ENCODE measurements around the gene TAF1A. TPM values are rescaled to one million over a fixed set of nuclear protein-coding genes. Genes with fewer than 3 reads are reported as not detected.

The TAF1A gene
- total RNA-seq, 4 donors from 2014 or later, result 2.2 to 4.8 (median 3.7) TPM

DNA sequence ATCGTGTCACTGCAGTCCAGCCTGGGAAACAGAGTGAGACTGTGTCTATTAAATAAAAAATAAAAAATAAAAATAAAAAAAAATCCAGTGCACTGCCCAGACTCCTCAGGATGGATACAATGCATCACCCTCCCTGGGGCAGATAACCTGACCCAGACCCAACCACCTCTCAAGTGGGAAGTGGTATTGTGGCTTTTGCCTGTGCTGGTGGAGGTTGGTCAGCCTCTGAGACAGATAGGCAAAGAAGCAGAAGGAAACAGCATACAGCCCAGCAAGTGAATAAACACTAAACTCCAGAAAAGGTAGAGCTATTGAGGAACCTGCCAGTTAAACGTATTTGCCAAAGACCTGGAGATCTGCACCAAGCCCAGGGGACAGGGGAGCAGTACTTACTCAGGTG is 63.8 kb downstream of the TAF1A start:
- H3K4me3 ChIP-seq, result no peak overlapping the region
- WGBS, 2 donors (ENCODE audit: low coverage in 1 of 2), result 67 to 92% methylated on average over 1 to 2 of the region's 2 CpGs
- TF ChIP-seq POLR2A (IDR thresholded peaks at IDR 0.05) (no peak), EP300 (IDR thresholded peaks at IDR 0.05) (no peak), POLR2AphosphoS5 (IDR thresholded peaks at IDR 0.05) (no peak)
- TF ChIP-seq, protein P1, sequence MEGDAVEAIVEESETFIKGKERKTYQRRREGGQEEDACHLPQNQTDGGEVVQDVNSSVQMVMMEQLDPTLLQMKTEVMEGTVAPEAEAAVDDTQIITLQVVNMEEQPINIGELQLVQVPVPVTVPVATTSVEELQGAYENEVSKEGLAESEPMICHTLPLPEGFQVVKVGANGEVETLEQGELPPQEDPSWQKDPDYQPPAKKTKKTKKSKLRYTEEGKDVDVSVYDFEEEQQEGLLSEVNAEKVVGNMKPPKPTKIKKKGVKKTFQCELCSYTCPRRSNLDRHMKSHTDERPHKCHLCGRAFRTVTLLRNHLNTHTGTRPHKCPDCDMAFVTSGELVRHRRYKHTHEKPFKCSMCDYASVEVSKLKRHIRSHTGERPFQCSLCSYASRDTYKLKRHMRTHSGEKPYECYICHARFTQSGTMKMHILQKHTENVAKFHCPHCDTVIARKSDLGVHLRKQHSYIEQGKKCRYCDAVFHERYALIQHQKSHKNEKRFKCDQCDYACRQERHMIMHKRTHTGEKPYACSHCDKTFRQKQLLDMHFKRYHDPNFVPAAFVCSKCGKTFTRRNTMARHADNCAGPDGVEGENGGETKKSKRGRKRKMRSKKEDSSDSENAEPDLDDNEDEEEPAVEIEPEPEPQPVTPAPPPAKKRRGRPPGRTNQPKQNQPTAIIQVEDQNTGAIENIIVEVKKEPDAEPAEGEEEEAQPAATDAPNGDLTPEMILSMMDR (IDR thresholded peaks at IDR 0.05), result no peak
- no peaks in the 10 kb centered on the region for H3K27me3 ChIP-seq
- H3K36me3 ChIP-seq, result no peaks in the 10 kb centered on the region
- no peaks in the 10 kb centered on the region for H3K9me3 ChIP-seq
- ATAC-seq, result no peak
- H3K27ac ChIP-seq, result no peak overlapping the region
- no peaks in the 10 kb centered on the region for H3K4me1 ChIP-seq

DNA sequence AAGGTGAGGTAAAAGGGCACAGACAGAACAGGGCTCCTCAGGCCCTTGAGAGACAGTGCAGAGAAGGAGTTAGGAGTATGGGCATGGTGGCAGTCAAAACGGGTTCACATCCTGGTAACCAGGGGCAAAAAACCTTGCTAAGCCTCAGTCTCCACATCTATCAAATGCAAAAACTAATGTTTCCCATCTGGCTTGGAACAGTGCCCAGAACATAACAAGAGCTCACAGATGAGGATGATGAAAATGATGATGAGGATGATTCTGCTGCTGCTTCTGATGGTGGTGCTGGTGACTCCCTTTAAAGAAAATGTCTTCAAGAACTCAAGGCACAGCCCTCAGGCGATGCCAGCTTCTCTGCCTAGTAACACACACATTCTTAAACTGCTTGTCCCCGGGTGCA is 65.9 kb downstream of the TAF1A start:
- 39 to 47% methylated on average over 2 to 3 of the region's 3 CpGs for WGBS, 2 donors (ENCODE audit: low coverage in 1 of 2)
- Histone ChIP-seq H3K27me3 (no peaks in the 10 kb centered on the region), H3K36me3 (no peaks in the 10 kb centered on the region), H3K4me3 (no peak overlapping the region), H3K27ac (no peak overlapping the region), H3K4me1 (no peaks in the 10 kb centered on the region), H3K9me3 (no peaks in the 10 kb centered on the region)
- ATAC-seq, result no peak
- TF ChIP-seq, protein P1 (IDR thresholded peaks at IDR 0.05), result no peak
- no peak for TF ChIP-seq EP300 (IDR thresholded peaks at IDR 0.05)
- no peak for TF ChIP-seq POLR2AphosphoS5 (IDR thresholded peaks at IDR 0.05)
- TF ChIP-seq POLR2A (IDR thresholded peaks at IDR 0.05), result no peak

- Histone ChIP-seq H3K36me3 (no peaks in the 10 kb centered on the region), H3K9me3 (no peaks in the 10 kb centered on the region), H3K4me3 (no peak overlapping the region), H3K27ac (no peak overlapping the region), H3K27me3 (no peaks in the 10 kb centered on the region), H3K4me1 (no peaks in the 10 kb centered on the region)
- TF ChIP-seq POLR2AphosphoS5 (IDR thresholded peaks at IDR 0.05) (no peak), POLR2A (IDR thresholded peaks at IDR 0.05) (no peak)
- TF ChIP-seq, protein P1 (IDR thresholded peaks at IDR 0.05), result no peak
- 82 to 84% methylated on average over 3 to 7 of the region's 8 CpGs for WGBS, 2 donors (ENCODE audit: low coverage in 1 of 2)
- ATAC-seq, result no peak
These were observed 67.4 kb downstream of the TAF1A start for GRCh38 chr1:222522105-222522915.

DNA sequence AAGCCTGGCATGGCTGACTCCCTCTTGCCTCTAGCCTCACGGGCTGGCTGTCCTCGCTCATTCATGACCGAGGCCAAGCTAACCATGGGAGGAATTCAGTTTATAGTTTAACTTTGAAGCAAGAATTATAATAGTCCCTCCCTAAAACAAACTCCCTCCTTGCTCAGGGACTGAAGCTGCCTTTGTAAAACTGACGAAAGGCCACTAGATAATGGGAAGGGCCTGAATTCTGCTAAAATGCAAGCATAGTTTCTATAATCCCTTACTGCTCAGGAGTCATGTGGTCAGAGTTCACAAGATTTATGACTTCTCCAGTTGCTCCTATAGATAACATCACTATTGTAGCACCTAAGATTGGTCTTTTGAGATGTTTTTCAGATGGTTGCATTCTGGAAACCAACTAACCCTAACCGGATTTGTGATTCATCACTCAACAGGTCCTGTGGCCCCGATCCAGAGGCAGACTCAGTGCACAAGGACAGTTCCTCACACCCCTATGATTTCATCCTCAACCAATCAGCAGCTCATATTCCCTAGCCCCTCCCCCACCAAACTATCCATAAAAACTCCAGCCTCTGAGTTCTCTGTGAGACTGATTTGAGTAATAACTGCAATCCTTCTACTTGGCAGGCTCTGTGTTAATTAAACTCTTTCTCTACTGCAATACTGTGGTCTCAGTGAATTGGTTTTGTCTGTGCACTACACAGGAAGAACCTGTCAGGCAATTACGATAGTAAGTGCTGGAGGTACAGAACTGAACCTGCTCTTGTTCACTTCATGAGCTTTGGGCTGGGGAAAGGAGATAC is 68.2 kb downstream of the TAF1A start:
- no peak overlapping the region for H3K4me3 ChIP-seq
- H3K4me1 ChIP-seq, result no peaks in the 10 kb centered on the region
- TF ChIP-seq EP300 (IDR thresholded peaks at IDR 0.05) (no peak), POLR2A (IDR thresholded peaks at IDR 0.05) (no peak), POLR2AphosphoS5 (IDR thresholded peaks at IDR 0.05) (no peak)
- TF ChIP-seq, protein P1 (IDR thresholded peaks at IDR 0.05), result no peak
- WGBS, 2 donors (ENCODE audit: low coverage in 1 of 2), result 69 to 70% methylated on average over 6 to 7 of the region's 7 CpGs
- H3K36me3 ChIP-seq, result no peaks in the 10 kb centered on the region
- no peak for ATAC-seq
- H3K27me3 ChIP-seq, result no peaks in the 10 kb centered on the region
- no peaks in the 10 kb centered on the region for H3K9me3 ChIP-seq
- H3K27ac ChIP-seq, result no peak overlapping the region

Other genes with a start within 250 kb of the TAF1A start
- gene HHIPL2, start 41.8 kb downstream of the TAF1A start, total RNA-seq, result not detected
- 10 to 100 TPM; 39.4 to 71.0 (median 48.4) TPM for gene MIA3, start 28.2 kb upstream of the TAF1A start, total RNA-seq
- 100 to 1,000 TPM in 3 of 4 donors, 10 to 100 TPM in 1; 79.3 to 119 (median 108) TPM for gene AIDA, start 122.6 kb upstream of the TAF1A start, total RNA-seq
- 100 to 1,000 TPM in 1 of 4 donors, 10 to 100 TPM in 3; 41.3 to 111 (median 63.2) TPM for gene BROX, start 122.6 kb upstream of the TAF1A start, total RNA-seq
- gene FAM177B, start 147.3 kb upstream of the TAF1A start, total RNA-seq, result under 1 TPM in 1 of 4 donors, not detected in 3; 0.73 TPM
- 10 to 100 TPM in 3 of 4 donors, 1 to 10 TPM in 1; 6.5 to 24.7 (median 15.4) TPM for gene DISP1, start 225.1 kb upstream of the TAF1A start, total RNA-seq

All from gastroesophageal sphincter (tissue), 4 donors.